HUES64 (cell line): Measurements from ENCODE around the gene PGP. TPM values are rescaled to one million over a fixed set of nuclear protein-coding genes. Genes with fewer than 3 reads are reported as not detected.
"Not testable (repeated sequence)": the region's sequence is repeated elsewhere in the genome, so short reads cannot be mapped to it uniquely, and the experiment has no call there.

Experiments used
- H3K27ac ChIP-seq: 2 replicates; pipeline ENCODE4 v1.7.0; 2013; ENCODE audit warnings: low read depth, low read length, inconsistent platforms
- H3K27me3 ChIP-seq: 2 replicates; pipeline ENCODE4 v1.6.1; 2013; ENCODE audit warnings: mild to moderate bottlenecking, low read length; ENCODE audit not compliant: insufficient read depth
- H3K36me3 ChIP-seq: 2 replicates; pipeline ENCODE4 v1.6.1; 2013; ENCODE audit warnings: mild to moderate bottlenecking, low read length; ENCODE audit not compliant: insufficient read depth
- H3K4me1 ChIP-seq: 2 replicates; pipeline ENCODE4 v1.6.1; 2013; ENCODE audit warnings: mild to moderate bottlenecking, low read length, moderate library complexity; ENCODE audit not compliant: insufficient read depth
- H3K4me3 ChIP-seq: 2 replicates; pipeline ENCODE4 v1.5.1; 2013; ENCODE audit warnings: mild to moderate bottlenecking, low read length, moderate library complexity
- H3K9ac ChIP-seq: 2 replicates; pipeline ENCODE4 v1.6.1; 2013; ENCODE audit warnings: mild to moderate bottlenecking, low read depth, low read length
- H3K9me3 ChIP-seq: 2 replicates; pipeline ENCODE4 v1.6.1; 2013; ENCODE audit warnings: low read depth, low read length; ENCODE audit not compliant: insufficient read depth
- WGBS: fragments of 150-250, 120-280 bp; methylation state at CpG from one replicate; pipeline ENCODE4 v1.1.7; 2013; ENCODE audit warnings: missing lambda C conversion rate; 5-methylcytosine and 5-hydroxymethylcytosine counted together
- polyA plus RNA-seq, 2 experiments: library from polyadenylated mRNA; stranded (reverse); fragments of 50-300 nt; gene quantifications; one replicate each; pipeline ENCODE4 v1.2.3, GENCODE V29; 2013

PGP gene, protein sequence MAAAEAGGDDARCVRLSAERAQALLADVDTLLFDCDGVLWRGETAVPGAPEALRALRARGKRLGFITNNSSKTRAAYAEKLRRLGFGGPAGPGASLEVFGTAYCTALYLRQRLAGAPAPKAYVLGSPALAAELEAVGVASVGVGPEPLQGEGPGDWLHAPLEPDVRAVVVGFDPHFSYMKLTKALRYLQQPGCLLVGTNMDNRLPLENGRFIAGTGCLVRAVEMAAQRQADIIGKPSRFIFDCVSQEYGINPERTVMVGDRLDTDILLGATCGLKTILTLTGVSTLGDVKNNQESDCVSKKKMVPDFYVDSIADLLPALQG
- polyA plus RNA-seq (2013, experiment 1 of 2), result 33.7 TPM
- polyA plus RNA-seq (2013, experiment 2 of 2), result 31.4 TPM

DNA sequence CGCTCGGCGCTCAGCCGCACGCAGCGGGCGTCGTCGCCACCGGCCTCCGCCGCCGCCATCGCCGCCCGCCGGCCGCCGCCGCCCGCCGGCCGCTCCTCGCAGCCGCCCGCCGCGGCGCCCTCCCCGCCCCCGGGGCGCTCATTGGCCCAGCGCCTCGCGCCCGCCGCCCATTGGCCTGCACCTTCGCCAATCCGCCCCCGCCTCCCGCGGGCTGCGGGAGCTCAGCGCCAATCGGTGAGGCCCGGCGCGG is at the start of gene PGP:
TSS of gene PGP (minus strand) at position 122 of the 250 bp plus-strand sequence. CDS start at position 59, 63 bp downstream.
- peak within 1 kb of the TSS; percentile 95 for H3K4me3 ChIP-seq
- 0 out of 2 replicates have a peak, but pooled peaks cover 7% of the 10 kb centered on the region for H3K4me1 ChIP-seq
- under 1% methylated on average over 48 of the region's 48 CpGs for WGBS
- peak within 1 kb of the TSS; percentile 95 for H3K27ac ChIP-seq
- H3K27me3 ChIP-seq, result no peaks in the 10 kb centered on the region
- H3K9ac ChIP-seq, result peak within 1 kb of the TSS; percentile 95
- H3K36me3 ChIP-seq, result peaks cover 16% of the 10 kb centered on the region
- no peaks in the 10 kb centered on the region for H3K9me3 ChIP-seq

DNA sequence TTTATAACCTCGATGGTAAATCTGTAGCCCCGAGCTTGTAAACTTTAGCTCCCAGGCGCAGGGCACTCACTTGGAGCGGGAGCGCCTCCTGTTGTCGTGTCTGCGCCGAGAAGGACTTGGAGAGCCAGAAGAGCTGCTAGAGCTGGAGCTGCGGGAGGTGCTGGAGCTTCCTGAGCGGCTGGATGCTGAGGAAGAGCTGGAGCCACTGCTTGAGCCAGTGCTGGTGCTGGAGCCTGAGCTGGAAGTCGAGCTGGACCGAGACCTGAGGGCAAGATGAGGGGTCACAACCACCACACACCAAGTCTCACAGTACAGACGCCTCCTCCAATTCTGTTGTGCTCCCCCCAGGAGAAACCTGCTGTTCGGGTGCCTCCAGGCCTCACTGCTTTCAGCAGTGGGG is 48.4 kb upstream of the PGP start:
- 93% methylated on average over 14 of the region's 14 CpGs for WGBS
- H3K4me1 ChIP-seq, result 0 out of 2 replicates have a peak, but pooled peaks cover 10% of the 10 kb centered on the region
- not testable (repeated sequence) for H3K4me3 ChIP-seq, H3K9me3 ChIP-seq, H3K27ac ChIP-seq, H3K27me3 ChIP-seq, H3K9ac ChIP-seq
- peaks cover 77% of the 10 kb centered on the region for H3K36me3 ChIP-seq

DNA sequence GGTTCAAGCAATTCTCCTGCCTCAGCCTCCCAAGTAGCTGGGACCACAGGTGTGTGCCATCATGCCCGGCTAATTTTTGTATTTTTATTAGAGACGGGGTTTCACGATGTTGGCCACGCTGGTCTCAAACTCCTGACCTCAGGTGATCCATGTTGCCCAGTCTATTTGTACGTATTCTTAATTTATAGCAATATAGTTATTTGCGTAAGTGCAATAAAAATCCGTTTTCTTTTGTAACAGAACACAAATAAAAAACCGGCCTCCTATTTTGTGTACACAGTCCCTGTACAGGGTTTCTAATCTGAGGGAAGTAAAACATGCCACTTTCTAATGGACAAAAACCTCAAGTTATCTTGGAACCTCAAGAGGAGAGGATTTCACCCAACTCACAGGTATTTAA is 45.6 kb upstream of the PGP start:
- WGBS, result 95% methylated on average over 8 of the region's 8 CpGs
- Histone ChIP-seq H3K4me1 (0 out of 2 replicates have a peak, but pooled peaks cover 4% of the 10 kb centered on the region), H3K27me3 (no peaks in the 10 kb centered on the region), H3K36me3 (peaks cover 97% of the 10 kb centered on the region), H3K9ac (no peak overlapping the region), H3K27ac (no peak overlapping the region), H3K9me3 (no peaks in the 10 kb centered on the region), H3K4me3 (no peak overlapping the region)

DNA sequence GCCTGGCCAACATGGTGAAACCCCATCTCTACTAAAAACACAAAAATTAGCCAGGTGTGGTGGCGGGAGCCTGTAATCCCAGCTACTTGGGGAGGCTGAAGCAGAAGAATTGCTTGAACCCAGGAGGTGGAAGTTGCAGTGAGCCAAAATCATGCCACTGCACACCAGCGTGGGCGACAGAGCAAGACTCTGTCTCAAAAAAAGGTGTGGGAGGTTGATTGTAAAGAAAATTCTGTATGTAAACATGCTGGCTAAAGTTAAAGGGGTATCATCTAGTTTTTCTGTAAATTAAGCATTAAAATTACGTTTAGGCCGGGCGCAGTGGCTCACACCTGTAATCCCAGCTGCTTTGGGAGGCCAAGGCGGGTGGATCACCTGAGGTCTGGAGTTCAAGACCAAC is 43.9 kb upstream of the PGP start:
- H3K27me3 ChIP-seq, H3K4me3 ChIP-seq, H3K9ac ChIP-seq, H3K4me1 ChIP-seq, H3K9me3 ChIP-seq, H3K27ac ChIP-seq: not testable (repeated sequence)
- H3K36me3 ChIP-seq, result peaks cover 99% of the 10 kb centered on the region
- WGBS, result 96% methylated on average over 7 of the region's 7 CpGs

DNA sequence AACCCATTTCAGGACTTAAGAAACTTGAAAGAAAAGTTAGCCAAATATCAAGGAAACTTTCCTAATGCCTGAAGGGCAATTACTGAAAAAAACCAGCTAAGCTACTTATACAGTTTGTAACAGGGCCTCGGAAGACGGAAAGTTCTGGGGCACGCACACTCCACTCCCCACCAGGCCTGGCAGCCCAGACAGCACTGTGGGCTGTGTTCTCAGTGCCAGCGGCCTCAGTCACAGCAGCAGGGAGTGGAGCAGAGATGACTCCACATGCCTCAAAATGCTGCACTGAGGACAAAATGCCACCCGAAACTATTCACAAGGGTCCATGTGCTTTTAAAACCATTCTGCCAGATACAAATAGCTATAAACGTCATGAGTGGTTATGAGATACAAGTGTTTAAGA is 43.1 kb upstream of the PGP start:
- no peaks in the 10 kb centered on the region for H3K9me3 ChIP-seq
- H3K4me3 ChIP-seq, result no peak overlapping the region
- no peaks in the 10 kb centered on the region for H3K27me3 ChIP-seq
- H3K9ac ChIP-seq, result no peak overlapping the region
- WGBS, result 94% methylated on average over 5 of the region's 6 CpGs
- no peak overlapping the region for H3K27ac ChIP-seq
- H3K4me1 ChIP-seq, result no peaks in the 10 kb centered on the region
- H3K36me3 ChIP-seq, result peaks cover 99% of the 10 kb centered on the region

DNA sequence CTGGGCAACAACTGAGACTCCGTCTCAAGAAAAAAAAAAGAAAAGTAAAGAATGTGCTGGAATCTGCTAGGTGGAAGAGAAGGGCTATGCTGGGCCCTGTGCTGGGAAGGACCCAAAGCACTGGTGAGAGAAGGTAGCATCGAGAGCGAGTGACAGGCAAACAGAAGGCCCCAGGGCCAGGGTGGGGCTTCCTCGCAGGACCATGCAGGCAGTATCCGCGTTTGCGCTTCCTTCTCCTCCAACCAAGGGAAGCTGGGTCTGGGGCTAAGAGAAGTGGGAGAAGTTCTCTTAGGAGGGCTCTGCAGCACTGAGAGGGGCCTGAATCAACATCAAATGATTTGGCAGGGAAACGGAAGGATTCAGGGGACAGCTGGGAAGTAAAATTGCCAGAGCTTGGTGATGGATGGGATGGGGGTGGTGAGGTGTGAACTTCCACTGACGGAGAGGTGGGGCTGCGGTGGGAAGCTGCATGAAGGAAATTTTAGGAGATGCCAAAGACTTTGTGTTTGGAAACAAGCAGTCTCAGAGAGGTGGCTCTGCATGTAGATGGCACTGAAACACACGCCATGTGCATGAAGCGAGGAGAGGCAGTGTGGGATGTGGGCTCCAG is 42.0 kb upstream of the PGP start:
- H3K36me3 ChIP-seq, result peaks cover 89% of the 10 kb centered on the region
- WGBS, result 97% methylated on average over 12 of the region's 12 CpGs

DNA sequence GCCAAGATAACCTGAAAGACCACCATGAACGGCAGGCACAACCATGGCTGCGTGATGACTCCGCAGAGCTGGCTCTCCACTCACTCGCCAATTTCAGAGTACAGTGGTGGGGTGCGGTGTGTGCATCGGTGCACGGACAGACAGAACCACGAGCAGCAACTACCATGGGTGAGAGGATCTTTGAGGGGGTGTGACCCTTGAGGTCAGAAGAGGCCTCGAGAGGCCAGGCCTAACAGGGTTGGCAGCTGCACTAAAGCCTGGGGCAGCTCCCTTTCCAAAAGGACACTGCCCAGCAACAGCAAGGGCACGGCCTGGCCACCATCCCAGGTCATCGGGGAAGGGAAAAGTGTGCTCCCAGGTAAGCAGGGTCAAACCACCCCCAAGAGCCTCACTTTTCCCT is 38.7 kb upstream of the PGP start:
- 97% methylated on average over 11 of the region's 11 CpGs for WGBS
- H3K27me3 ChIP-seq, result no peaks in the 10 kb centered on the region
- H3K4me3 ChIP-seq, result no peak overlapping the region
- H3K9ac ChIP-seq, result no peak overlapping the region
- peaks cover 66% of the 10 kb centered on the region for H3K36me3 ChIP-seq
- no peaks in the 10 kb centered on the region for H3K9me3 ChIP-seq
- peaks cover 7% of the 10 kb centered on the region; the same call in 1 of the 2 replicates for H3K4me1 ChIP-seq
- no peak overlapping the region for H3K27ac ChIP-seq

More for the DNA sequence above, 42.0 kb upstream of the PGP start:
- Histone ChIP-seq H3K4me1 (peaks cover 7% of the 10 kb centered on the region; the same call in 1 of the 2 replicates), H3K27me3 (no peaks in the 10 kb centered on the region), H3K9ac (no peak overlapping the region), H3K9me3 (no peaks in the 10 kb centered on the region), H3K4me3 (no peak overlapping the region), H3K27ac (no peak overlapping the region)

DNA sequence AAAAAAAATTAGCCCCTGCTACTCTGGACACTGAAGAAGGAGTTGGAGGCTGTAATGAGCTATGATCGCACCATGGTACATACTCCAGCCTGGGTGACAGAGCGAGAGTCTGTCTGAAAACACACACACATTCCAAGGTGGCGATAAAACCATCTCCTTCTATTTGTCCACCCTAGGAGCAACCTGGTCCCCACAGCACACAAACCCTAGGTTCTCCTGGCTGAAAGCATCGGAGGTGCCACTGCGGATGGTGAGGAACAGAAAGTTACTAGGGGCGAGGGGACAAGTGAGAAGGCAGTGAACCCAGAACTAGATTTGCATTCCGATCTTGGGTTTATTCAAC is 38.1 kb upstream of the PGP start:
- WGBS, result 97% methylated on average over 7 of the region's 7 CpGs
- H3K4me1 ChIP-seq, result peaks cover 7% of the 10 kb centered on the region; the same call in 1 of the 2 replicates
- H3K27ac ChIP-seq, result no peak overlapping the region
- H3K4me3 ChIP-seq, result no peak overlapping the region
- H3K27me3 ChIP-seq, result no peaks in the 10 kb centered on the region
- no peaks in the 10 kb centered on the region for H3K9me3 ChIP-seq
- H3K36me3 ChIP-seq, result peaks cover 61% of the 10 kb centered on the region
- no peak overlapping the region for H3K9ac ChIP-seq

DNA sequence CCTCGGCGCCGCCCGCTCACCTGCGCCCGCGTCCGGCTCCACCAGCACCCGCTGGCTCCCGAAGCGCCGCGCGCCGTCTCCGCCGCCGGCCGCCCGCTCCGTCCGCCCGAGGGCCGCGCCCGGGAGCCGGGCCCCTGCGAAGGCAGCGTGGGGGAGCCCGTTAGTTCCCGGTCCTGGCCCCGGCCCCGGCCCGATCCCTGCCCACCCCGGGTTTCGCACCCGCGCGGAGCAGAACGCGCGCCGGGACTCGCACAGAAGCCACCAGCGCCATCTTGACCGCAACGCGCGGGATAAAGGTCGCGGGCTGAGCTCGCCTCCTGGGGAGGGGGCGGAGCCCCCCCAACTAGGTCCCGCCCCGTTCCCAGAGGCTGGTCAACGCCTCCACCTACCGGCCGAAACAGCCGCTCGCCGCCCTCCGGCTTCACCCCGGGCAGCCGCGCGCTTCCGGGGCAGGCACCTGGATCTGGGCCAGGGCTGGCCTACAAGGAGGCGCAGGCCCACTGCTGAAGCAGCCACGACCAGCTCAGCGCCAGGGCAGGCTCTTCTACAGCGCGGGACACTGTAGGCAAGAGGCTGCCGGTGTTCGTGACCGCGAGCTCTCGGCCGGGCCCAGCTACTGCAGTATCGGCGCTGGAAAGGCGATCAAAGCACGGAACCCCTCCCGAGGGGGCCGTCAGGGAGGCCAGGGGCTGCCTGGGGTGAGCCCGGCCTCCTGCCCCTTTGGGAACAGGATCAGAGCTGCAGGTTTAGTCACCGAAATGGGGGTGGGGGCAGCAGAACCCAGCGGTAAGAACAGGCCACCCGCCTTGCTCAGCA is 36.9 kb upstream of the PGP start, which contains the start of gene ECI1:
TSS of gene ECI1 (minus strand) at position 292 of the 816 bp plus-strand sequence. CDS start at position 271, 21 bp downstream.
- Histone ChIP-seq H3K27me3 (no peaks in the 10 kb centered on the region), H3K9ac (peak within 1 kb of the TSS; percentile 98), H3K4me3 (peak within 1 kb of the TSS; percentile 96), H3K27ac (peak within 1 kb of the TSS; percentile 97), H3K36me3 (peaks cover 55% of the 10 kb centered on the region), H3K4me1 (peaks cover 7% of the 10 kb centered on the region; the same call in 1 of the 2 replicates), H3K9me3 (no peaks in the 10 kb centered on the region)
- 3% methylated on average over 88 of the region's 88 CpGs for WGBS

DNA sequence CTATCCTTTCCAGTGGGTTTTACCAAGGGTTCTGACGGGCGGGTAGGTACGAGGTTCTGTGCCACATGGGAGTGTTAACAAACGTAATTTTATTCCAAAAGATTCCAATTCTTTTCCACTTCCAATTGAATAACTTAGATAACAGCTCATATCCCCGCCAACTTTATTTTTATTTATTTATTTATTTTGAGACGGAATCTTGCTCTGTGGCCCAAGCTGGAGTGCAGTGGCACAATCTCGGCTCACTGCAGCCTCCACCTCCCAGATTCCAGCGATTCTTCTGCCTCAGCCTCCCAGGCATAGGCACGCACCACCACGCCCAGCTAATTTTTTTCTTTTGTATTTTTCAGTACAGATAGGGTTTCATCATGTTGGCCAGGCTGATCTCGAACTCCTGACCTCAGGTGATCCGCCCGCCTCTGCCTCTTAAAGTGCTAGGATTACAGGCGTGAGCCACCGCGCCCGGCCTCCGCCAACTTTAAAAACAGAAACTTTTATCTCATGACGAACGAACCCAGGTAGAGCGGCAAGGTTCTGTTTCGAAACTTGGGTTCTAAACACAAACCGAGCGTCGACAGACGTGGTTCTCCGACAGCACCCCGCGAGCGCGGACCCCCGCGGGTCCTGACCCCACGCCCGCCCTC is 36.1 kb upstream of the PGP start:
- Histone ChIP-seq H3K9me3 (no peaks in the 10 kb centered on the region), H3K27ac (peak overlapping the region; percentile 97), H3K4me1 (peaks cover 7% of the 10 kb centered on the region; the same call in 1 of the 2 replicates), H3K9ac (peak overlapping the region; percentile 98), H3K36me3 (peaks cover 55% of the 10 kb centered on the region), H3K4me3 (peak overlapping the region; percentile 96), H3K27me3 (no peaks in the 10 kb centered on the region)
- WGBS, result 6% methylated on average over 34 of the region's 35 CpGs
